RWPE2 (cell line): Measurements from ENCODE around the gene EIF5A.
A peak's percentile ranks its signal among the peaks of the same experiment; 100 is the strongest.

Experiments used
- ATAC-seq: fragments of 200-7000 bp; cut with Tn5 transposase; 3 replicates; pipeline ENCODE4 v1.9.1; 2021; ENCODE audit warnings: low read depth
- DNase-seq: peaks from one replicate; pipeline ENCODE4 v3.0.0-alpha.2; 2020; ENCODE audit warnings: low spot score
- H3K27ac ChIP-seq: fragments of 450-650 bp; 2 replicates; pipeline ENCODE4 v1.5.1; 2017; ENCODE audit warnings: mild to moderate bottlenecking; ENCODE audit not compliant: poor library complexity, severe bottlenecking
- H3K27me3 ChIP-seq: fragments of 250-450 bp; sonication (Bioruptor Pico); 2 replicates; pipeline ENCODE4 v1.5.1; 2021; ENCODE audit warnings: mild to moderate bottlenecking, moderate library complexity; ENCODE audit not compliant: insufficient read depth, poor library complexity, severe bottlenecking
- H3K36me3 ChIP-seq: fragments of 250-450 bp; sonication (Bioruptor Pico); 2 replicates; pipeline ENCODE4 v1.5.1; 2020; ENCODE audit warnings: low read depth, mild to moderate bottlenecking, moderate library complexity
- H3K4me1 ChIP-seq: fragments of 250-450 bp; sonication (Bioruptor Pico); 2 replicates; pipeline ENCODE4 v1.5.1; 2021; ENCODE audit warnings: mild to moderate bottlenecking, moderate library complexity; ENCODE audit not compliant: insufficient read depth, poor library complexity, severe bottlenecking
- H3K4me3 ChIP-seq: fragments of 250-450 bp; sonication (Bioruptor Pico); 2 replicates; pipeline ENCODE4 v1.5.1; 2021; ENCODE audit warnings: mild to moderate bottlenecking, moderate library complexity; ENCODE audit not compliant: severe bottlenecking
- H3K9me3 ChIP-seq: fragments of 250-450 bp; sonication (Bioruptor Pico); 2 replicates; pipeline ENCODE4 v1.5.1; 2021; ENCODE audit warnings: mild to moderate bottlenecking, moderate library complexity; ENCODE audit not compliant: severe bottlenecking
- CTCF ChIP-seq: fragments of 450-650 bp; IDR thresholded peaks from one replicate; pipeline ENCODE4 v1.5.1; 2017; ENCODE audit warnings: mild to moderate bottlenecking, moderate library complexity; ENCODE audit not compliant: poor library complexity, severe bottlenecking

Gene EIF5A

GRCh38 chr17:7346761-7347614, 39.6 kb downstream of the EIF5A start:
- DNase-seq (no peak), ATAC-seq (no peak)
- Histone ChIP-seq H3K36me3 (no peaks in the 10 kb centered on the region), H3K27ac (no peak overlapping the region), H3K4me1 (peaks cover 3% of the 10 kb centered on the region), H3K27me3 (peaks cover 8% of the 10 kb centered on the region), H3K9me3 (no peaks in the 10 kb centered on the region), H3K4me3 (no peak overlapping the region)
- TF ChIP-seq CTCF: no peak

- no peak for ATAC-seq
- Histone ChIP-seq H3K36me3 (no peaks in the 10 kb centered on the region), H3K27ac (no peak overlapping the region), H3K27me3 (peaks cover 7% of the 10 kb centered on the region), H3K9me3 (no peaks in the 10 kb centered on the region), H3K4me3 (no peak overlapping the region), H3K4me1 (peaks cover 3% of the 10 kb centered on the region)
- DNase-seq: no peak
- no peak for TF ChIP-seq CTCF
Observed at GRCh38 chr17:7347630-7348477, 40.4 kb downstream of the EIF5A start.

- ATAC-seq (no peak), DNase-seq (no peak)
- H3K9me3 ChIP-seq: no peaks in the 10 kb centered on the region
- H3K27me3 ChIP-seq: no peaks in the 10 kb centered on the region
- no peak overlapping the region for H3K4me3 ChIP-seq
- peaks cover 4% of the 10 kb centered on the region for H3K4me1 ChIP-seq
- no peak overlapping the region for H3K27ac ChIP-seq
- no peaks in the 10 kb centered on the region for H3K36me3 ChIP-seq
- no peak for TF ChIP-seq CTCF
Observed at GRCh38 chr17:7348478-7349242, 41.2 kb downstream of the EIF5A start.

- Histone ChIP-seq H3K9me3 (no peaks in the 10 kb centered on the region), H3K27ac (peak within 1 kb of the TSS; percentile 99), H3K4me1 (peaks cover 19% of the 10 kb centered on the region), H3K4me3 (peak within 1 kb of the TSS; percentile 81), H3K27me3 (no peaks in the 10 kb centered on the region), H3K36me3 (no peaks in the 10 kb centered on the region)
- peak; percentile 54 for ATAC-seq
- DNase-seq: peak; percentile 99
- TF ChIP-seq CTCF: peak; percentile 58
Observed at GRCh38 chr17:7351665-7352502, 44.5 kb downstream of the EIF5A start, which contains the start of gene KCTD11. Gene KCTD11, plus strand, starts transcription at chr17:7352162.
